NCI-H526 (cell line): ENCODE measurements around the gene ZRANB3.
"Not testable (repeated sequence)": the region's sequence is repeated elsewhere in the genome, so short reads cannot be mapped to it uniquely, and the experiment has no call there.

Experiments
- DNase-seq, 2 experiments: peaks; one replicate each; lab custom pipeline; 2025; lab: John Stamatoyannopoulos, UW

Gene ZRANB3

GRCh38 chr2:135124924-135125886, 405.8 kb downstream of the ZRANB3 start:
- no peak for DNase-seq

- DNase-seq = not testable (repeated sequence)
These were observed 409.4 kb downstream of the ZRANB3 start for GRCh38 chr2:135121658-135122039.

- DNase-seq = no peak
These were observed 409.9 kb downstream of the ZRANB3 start for GRCh38 chr2:135121016-135121657.

GRCh38 chr2:135119582-135119981, 411.4 kb downstream of the ZRANB3 start:
- DNase-seq = no peak

- no peak for DNase-seq
These were observed 417.7 kb downstream of the ZRANB3 start for GRCh38 chr2:135113322-135113721.

- not testable (repeated sequence) for DNase-seq
These were observed 425.3 kb downstream of the ZRANB3 start for GRCh38 chr2:135105513-135106316.

- DNase-seq = no peak
These were observed 427.2 kb downstream of the ZRANB3 start for GRCh38 chr2:135103843-135104242.

- no peak for DNase-seq
These were observed 431.1 kb downstream of the ZRANB3 start for GRCh38 chr2:135099802-135100483.

- DNase-seq = no peak
These were observed 433.3 kb downstream of the ZRANB3 start for GRCh38 chr2:135097532-135098231.

- DNase-seq = no peak
These were observed 434.2 kb downstream of the ZRANB3 start for GRCh38 chr2:135096665-135097446.

- DNase-seq = no peak
These were observed 435.4 kb downstream of the ZRANB3 start for GRCh38 chr2:135095591-135095990.

- DNase-seq = no peak
These were observed 436.5 kb downstream of the ZRANB3 start for GRCh38 chr2:135094508-135094907.

GRCh38 chr2:135093670-135094330, 437.2 kb downstream of the ZRANB3 start:
- no peak for DNase-seq

GRCh38 chr2:135093193-135093592, 437.8 kb downstream of the ZRANB3 start:
- DNase-seq = no peak

- DNase-seq = no peak
These were observed 439.3 kb downstream of the ZRANB3 start for GRCh38 chr2:135091681-135092080.

- not testable (repeated sequence) for DNase-seq
These were observed 441.4 kb downstream of the ZRANB3 start for GRCh38 chr2:135089597-135089996.
